Caco-2 (cell line): ENCODE measurements around the gene P2RY13. TPM values are rescaled to one million over a fixed set of nuclear protein-coding genes. Genes with fewer than 3 reads are reported as not detected.

ENCODE experiments used
- BruUV-seq: library from RNA; stranded (reverse); fragments of 400-500 nt; replicated peaks from 2 replicates; lab custom pipeline; 2021; lab: Mats Ljungman, UMichigan
- CTCF ChIA-PET: fragments of 300-600 bp; sonication (Branson Sonifier 250); formaldehyde crosslinking; loops from one replicate; lab custom pipeline; 2022; ENCODE audit warnings: antibody characterized with exemption; lab: Charles Lee
- POLR2A ChIA-PET: fragments of 300-600 bp; sonication (Branson Sonifier 250); formaldehyde crosslinking; loops from one replicate; lab custom pipeline; 2022; ENCODE audit warnings: antibody characterized with exemption; lab: Charles Lee
- DNase-seq, 2 experiments: peaks; one replicate each; pipeline versions ENCODE4 v3.0.0 to v3.0.0-alpha.2; 2020 to 2022
- H3K27me3 ChIP-seq: replicated peaks from 2 replicates; pipeline ENCODE4 v1.6.0; 2011; ENCODE audit warnings: low read length; ENCODE audit not compliant: control insufficient read depth, insufficient read depth
- H3K36me3 ChIP-seq: 2 replicates; pipeline ENCODE4 v1.5.1; 2011; ENCODE audit warnings: low read length; ENCODE audit not compliant: control insufficient read depth, insufficient read depth
- H3K4me1 ChIP-seq: fragments of 250-450 bp; sonication (Bioruptor Pico); 2 replicates; pipeline ENCODE4 v1.5.1; 2020; ENCODE audit warnings: mild to moderate bottlenecking
- H3K4me3 ChIP-seq: 2 replicates; pipeline ENCODE4 v1.5.1; 2011; ENCODE audit warnings: low read depth, mild to moderate bottlenecking, control low read depth, low read length
- H3K9me3 ChIP-seq: fragments of 250-450 bp; sonication (Bioruptor Pico); 2 replicates; pipeline ENCODE4 v1.5.1; 2020; ENCODE audit warnings: mild to moderate bottlenecking, moderate library complexity
- H3K27ac Mint-ChIP-seq: one replicate; pipeline ENCODE4 v1.8.0; 2022; ENCODE audit warnings: mixed read lengths; ENCODE audit not compliant: unreplicated experiment
- H3K27me3 Mint-ChIP-seq: one replicate; pipeline ENCODE4 v1.8.0; 2022; ENCODE audit warnings: mixed read lengths; ENCODE audit not compliant: insufficient read depth, unreplicated experiment
- H3K36me3 Mint-ChIP-seq: one replicate; pipeline ENCODE4 v1.8.0; 2022; ENCODE audit warnings: mild to moderate bottlenecking, mixed read lengths; ENCODE audit not compliant: insufficient read depth, unreplicated experiment
- H3K4me1 Mint-ChIP-seq: one replicate; pipeline ENCODE4 v1.8.0; 2022; ENCODE audit warnings: low read depth, mixed read lengths; ENCODE audit not compliant: unreplicated experiment
- H3K4me3 Mint-ChIP-seq: one replicate; pipeline ENCODE4 v1.8.0; 2022; ENCODE audit warnings: mild to moderate bottlenecking, moderate library complexity, mixed read lengths; ENCODE audit not compliant: unreplicated experiment
- H3K9me3 Mint-ChIP-seq: one replicate; pipeline ENCODE4 v1.8.0; 2022; ENCODE audit warnings: mixed read lengths; ENCODE audit not compliant: unreplicated experiment
- intact Hi-C: fragments of 100-400 bp; cut with micrococcal nuclease; formaldehyde crosslinking; loops from one replicate; pipeline ENCODE4 v1.10.0; 2022; ENCODE audit not compliant: unreplicated experiment
- total RNA-seq: library from RNA; stranded (reverse); gene quantifications from 2 replicates; pipeline ENCODE4 v1.2.3, GENCODE V29; 2022
- TF ChIP-seq, protein P1 (sequence below), 2 experiments: fragments of 200-600 bp in 1 of 2; IDR thresholded peaks; 1 replicate in 1 of 2; 2 replicates in 1 of 2; pipeline versions ENCODE4 v1.5.1 to v1.8.0; 2011 to 2022; ENCODE audit warnings: antibody characterized with exemption in 1 of 2, control low read depth in 1 of 2, inconsistent platforms in 1 of 2, low read depth in 1 of 2, low read length in 1 of 2, mild to moderate bottlenecking in 1 of 2, moderate library complexity in 1 of 2; ENCODE audit not compliant: insufficient read depth in 1 of 2, severe bottlenecking in 1 of 2, unreplicated experiment in 1 of 2

The P2RY13 gene
- total RNA-seq, 1 experiment from 2014 or later: not detected

DNA sequence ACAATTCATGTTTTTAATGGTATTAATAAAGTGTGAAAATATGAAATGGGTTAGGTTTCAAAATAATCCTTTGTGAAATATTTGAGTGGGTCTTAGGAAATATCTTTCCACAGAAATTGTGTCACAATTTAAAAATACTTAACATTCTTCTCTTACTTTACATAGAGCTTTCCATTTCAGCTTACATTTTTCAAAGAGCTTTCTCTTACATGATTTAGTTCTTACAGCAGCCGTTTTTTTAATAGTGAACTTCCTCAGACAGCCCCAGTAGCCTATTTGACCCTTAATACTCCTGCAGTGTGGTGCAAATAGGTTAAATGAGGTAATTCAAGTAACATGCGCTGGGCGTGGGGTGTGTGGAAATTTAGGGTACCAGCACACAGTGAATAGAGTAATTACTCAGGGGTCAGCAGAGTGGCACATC, 33.4 kb upstream of the P2RY13 start:
- no peaks in the 10 kb centered on the region for H3K27me3 Mint-ChIP-seq
- H3K4me3 ChIP-seq: no peak overlapping the region
- peaks cover 5% of the 10 kb centered on the region for H3K36me3 Mint-ChIP-seq
- intact Hi-C loops: no loop called here
- H3K9me3 ChIP-seq: no peaks in the 10 kb centered on the region
- no peaks in the 10 kb centered on the region for H3K4me1 ChIP-seq
- no peak overlapping the region for H3K4me3 Mint-ChIP-seq
- no peaks in the 10 kb centered on the region for H3K27me3 ChIP-seq
- ChIA-PET CTCF (no interaction called here), POLR2A (no interaction called here)
- H3K9me3 Mint-ChIP-seq: no peaks in the 10 kb centered on the region
- DNase-seq: no peak
- no TSS peak for BruUV-seq
- no peaks in the 10 kb centered on the region for H3K4me1 Mint-ChIP-seq
- TF ChIP-seq, protein P1, sequence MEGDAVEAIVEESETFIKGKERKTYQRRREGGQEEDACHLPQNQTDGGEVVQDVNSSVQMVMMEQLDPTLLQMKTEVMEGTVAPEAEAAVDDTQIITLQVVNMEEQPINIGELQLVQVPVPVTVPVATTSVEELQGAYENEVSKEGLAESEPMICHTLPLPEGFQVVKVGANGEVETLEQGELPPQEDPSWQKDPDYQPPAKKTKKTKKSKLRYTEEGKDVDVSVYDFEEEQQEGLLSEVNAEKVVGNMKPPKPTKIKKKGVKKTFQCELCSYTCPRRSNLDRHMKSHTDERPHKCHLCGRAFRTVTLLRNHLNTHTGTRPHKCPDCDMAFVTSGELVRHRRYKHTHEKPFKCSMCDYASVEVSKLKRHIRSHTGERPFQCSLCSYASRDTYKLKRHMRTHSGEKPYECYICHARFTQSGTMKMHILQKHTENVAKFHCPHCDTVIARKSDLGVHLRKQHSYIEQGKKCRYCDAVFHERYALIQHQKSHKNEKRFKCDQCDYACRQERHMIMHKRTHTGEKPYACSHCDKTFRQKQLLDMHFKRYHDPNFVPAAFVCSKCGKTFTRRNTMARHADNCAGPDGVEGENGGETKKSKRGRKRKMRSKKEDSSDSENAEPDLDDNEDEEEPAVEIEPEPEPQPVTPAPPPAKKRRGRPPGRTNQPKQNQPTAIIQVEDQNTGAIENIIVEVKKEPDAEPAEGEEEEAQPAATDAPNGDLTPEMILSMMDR (IDR thresholded peaks at IDR 0.05; ENCODE audit: insufficient read depth in 1 of 2, low read depth in 1 of 2, low read length in 1 of 2, severe bottlenecking in 1 of 2, unreplicated experiment in 1 of 2): no peak
- no peak overlapping the region for H3K27ac Mint-ChIP-seq
- no peaks in the 10 kb centered on the region for H3K36me3 ChIP-seq

DNA sequence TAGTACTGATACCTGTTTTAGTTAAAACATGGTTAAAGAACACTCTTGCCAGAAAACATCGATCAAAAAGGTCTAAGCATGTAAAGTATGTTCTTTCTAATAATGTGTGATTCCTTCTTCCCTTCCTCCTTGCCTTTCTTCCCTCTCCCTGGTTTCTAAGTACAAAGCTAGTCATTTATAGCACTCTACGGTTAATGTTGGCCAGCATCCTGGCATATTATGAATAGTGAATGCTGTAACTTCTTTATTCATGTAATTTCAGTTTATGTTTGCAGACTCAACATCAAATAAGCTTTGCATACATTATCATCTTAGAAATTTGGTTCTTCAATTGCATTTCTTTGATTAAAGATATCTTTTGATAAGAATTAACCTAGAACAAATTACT, 28.1 kb upstream of the P2RY13 start:
- no peaks in the 10 kb centered on the region for H3K27me3 ChIP-seq
- H3K27me3 Mint-ChIP-seq: no peaks in the 10 kb centered on the region
- CTCF ChIA-PET: no interaction called here
- H3K4me1 ChIP-seq: no peaks in the 10 kb centered on the region
- no peak overlapping the region for H3K4me3 ChIP-seq
- no peak for DNase-seq
- no peaks in the 10 kb centered on the region for H3K9me3 ChIP-seq
- POLR2A ChIA-PET: no interaction called here
- no peak overlapping the region for H3K27ac Mint-ChIP-seq
- no peaks in the 10 kb centered on the region for H3K9me3 Mint-ChIP-seq
- no peaks in the 10 kb centered on the region for H3K36me3 ChIP-seq
- no TSS peak for BruUV-seq
- TF ChIP-seq, protein P1 (IDR thresholded peaks at IDR 0.05; ENCODE audit: insufficient read depth in 1 of 2, low read depth in 1 of 2, low read length in 1 of 2, severe bottlenecking in 1 of 2, unreplicated experiment in 1 of 2): no peak
- peaks cover 5% of the 10 kb centered on the region for H3K36me3 Mint-ChIP-seq
- intact Hi-C loops: no loop called here
- no peaks in the 10 kb centered on the region for H3K4me1 Mint-ChIP-seq
- no peak overlapping the region for H3K4me3 Mint-ChIP-seq

DNA sequence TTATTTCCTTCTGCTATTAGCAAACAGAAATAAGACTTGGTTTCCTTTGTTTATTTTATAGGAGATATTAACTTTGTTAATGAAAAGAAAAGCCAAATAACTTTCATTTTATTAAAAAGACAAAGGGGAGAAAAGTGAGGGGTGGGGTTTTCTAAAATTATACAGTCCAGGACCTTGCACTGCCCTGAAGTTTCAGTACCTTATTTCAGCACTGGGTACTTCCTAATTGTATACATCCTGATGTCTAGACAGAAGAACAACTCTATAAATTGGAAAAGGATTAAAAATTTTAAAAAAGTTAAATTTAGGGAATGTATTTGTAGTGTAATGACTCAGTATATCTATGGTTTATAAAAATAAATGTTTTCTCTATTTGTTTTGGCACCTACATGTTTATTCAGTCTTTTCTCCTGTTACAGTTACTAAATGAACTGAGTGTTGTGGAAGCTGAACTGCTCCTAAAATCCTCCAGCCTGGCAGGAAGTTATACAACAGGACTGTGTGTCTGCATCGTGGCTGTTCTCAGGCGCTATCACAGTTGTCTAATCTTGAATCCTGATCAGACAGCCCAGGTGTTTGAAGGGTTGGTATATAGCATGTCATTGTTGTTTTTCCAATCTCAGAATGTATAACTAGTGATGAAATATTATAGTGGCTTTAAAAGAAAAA, 27.6 kb upstream of the P2RY13 start:
- no peak overlapping the region for H3K4me3 ChIP-seq
- Mint-ChIP-seq H3K9me3 (no peaks in the 10 kb centered on the region), H3K4me1 (no peaks in the 10 kb centered on the region), H3K27ac (no peak overlapping the region), H3K36me3 (peaks cover 5% of the 10 kb centered on the region), H3K4me3 (no peak overlapping the region), H3K27me3 (no peaks in the 10 kb centered on the region)
- POLR2A ChIA-PET: no interaction called here
- no TSS peak for BruUV-seq
- no peaks in the 10 kb centered on the region for H3K27me3 ChIP-seq
- no peaks in the 10 kb centered on the region for H3K36me3 ChIP-seq
- TF ChIP-seq, protein P1 (IDR thresholded peaks at IDR 0.05; ENCODE audit: insufficient read depth in 1 of 2, low read depth in 1 of 2, low read length in 1 of 2, severe bottlenecking in 1 of 2, unreplicated experiment in 1 of 2): no peak
- DNase-seq: no peak
- CTCF ChIA-PET: no interaction called here
- no peaks in the 10 kb centered on the region for H3K4me1 ChIP-seq
- no peaks in the 10 kb centered on the region for H3K9me3 ChIP-seq
- intact Hi-C loops: no loop called here
